ENCODE results near the gene AMN1.
"Not testable (repeated sequence)": the region's sequence is repeated elsewhere in the genome, so short reads cannot be mapped to it uniquely, and the experiment has no call there.

AMN1 gene

GRCh38 chr12:31685801-31686200 is 43.0 kb downstream of the AMN1 start:
- DNase-seq (ENCODE audit: low spot score) = no peak

GRCh38 chr12:31682136-31682962 is 46.5 kb downstream of the AMN1 start:
- peak; percentile 73 for DNase-seq (ENCODE audit: low spot score)

GRCh38 chr12:31672521-31672920 is 56.3 kb downstream of the AMN1 start:
- no peak for DNase-seq (ENCODE audit: low spot score)

GRCh38 chr12:31669582-31669981 is 59.2 kb downstream of the AMN1 start:
- DNase-seq (ENCODE audit: low spot score) = not testable (repeated sequence)

- no peak for DNase-seq (ENCODE audit: low spot score)
These were observed 59.8 kb downstream of the AMN1 start for GRCh38 chr12:31669020-31669419.

GRCh38 chr12:31664038-31664437 is 64.8 kb downstream of the AMN1 start:
- DNase-seq (ENCODE audit: low spot score) = no peak

GRCh38 chr12:31663576-31663975 is 65.2 kb downstream of the AMN1 start:
- DNase-seq (ENCODE audit: low spot score) = no peak

- no peak for DNase-seq (ENCODE audit: low spot score)
These were observed 66.5 kb downstream of the AMN1 start for GRCh38 chr12:31662176-31662849.

- DNase-seq (ENCODE audit: low spot score) = peak; percentile 99
These were observed 69.5 kb downstream of the AMN1 start, which contains the start of gene ETFBKMT for GRCh38 chr12:31659087-31659942. Gene ETFBKMT (plus strand): TSS chr12:31659688. CDS start chr12:31661954, 2,266 bp downstream.

- no peak for DNase-seq (ENCODE audit: low spot score)
These were observed 70.2 kb downstream of the AMN1 start for GRCh38 chr12:31658471-31659086.

- DNase-seq (ENCODE audit: low spot score) = no peak
These were observed 73.0 kb downstream of the AMN1 start for GRCh38 chr12:31655792-31656191.

GRCh38 chr12:31655208-31655607 is 73.6 kb downstream of the AMN1 start:
- DNase-seq (ENCODE audit: low spot score) = no peak

- DNase-seq (ENCODE audit: low spot score) = no peak
These were observed 76.8 kb downstream of the AMN1 start for GRCh38 chr12:31651893-31652521.

- DNase-seq (ENCODE audit: low spot score) = no peak
These were observed 77.9 kb downstream of the AMN1 start for GRCh38 chr12:31650918-31651317.

GRCh38 chr12:31647086-31647491 is 81.7 kb downstream of the AMN1 start:
- DNase-seq (ENCODE audit: low spot score) = no peak

- no peak for DNase-seq (ENCODE audit: low spot score)
These were observed 82.9 kb downstream of the AMN1 start for GRCh38 chr12:31645924-31646323.

GRCh38 chr12:31644536-31644935 is 84.3 kb downstream of the AMN1 start:
- DNase-seq (ENCODE audit: low spot score) = no peak

GRCh38 chr12:31641509-31642090 is 87.2 kb downstream of the AMN1 start:
- DNase-seq (ENCODE audit: low spot score) = no peak

GRCh38 chr12:31634620-31635019 is 94.2 kb downstream of the AMN1 start:
- no peak for DNase-seq (ENCODE audit: low spot score)

GRCh38 chr12:31633464-31633863 is 95.4 kb downstream of the AMN1 start:
- DNase-seq (ENCODE audit: low spot score) = no peak

GRCh38 chr12:31631809-31632208 is 97.0 kb downstream of the AMN1 start:
- no peak for DNase-seq (ENCODE audit: low spot score)

All from SW480 (cell line).